Activated CD8-positive, alpha-beta memory T cell treated with anti-CD3 and anti-CD28 coated beads for 48 hours (primary cell): Measurements from ENCODE around the gene FAAP20.
A peak's percentile ranks its signal among the peaks of the same experiment; 100 is the strongest.

ENCODE experiments used
- DNase-seq, 3 experiments: peaks; one replicate each; pipeline ENCODE4 v3.0.0-alpha.2; 2020; ENCODE audit warnings: low read depth in 2 of 3, low spot score in 2 of 3

FAAP20 gene

GRCh38 chr1:2212532-2213491 lies 18.2 kb upstream of the FAAP20 start:
- DNase-seq: no peak

GRCh38 chr1:2212274-2212531 lies 17.6 kb upstream of the FAAP20 start:
- no peak for DNase-seq

- no peak for DNase-seq
Measured at GRCh38 chr1:2210786-2211185, 16.2 kb upstream of the FAAP20 start.

- DNase-seq: no peak
Measured at GRCh38 chr1:2210084-2210653, 15.6 kb upstream of the FAAP20 start.

- no peak for DNase-seq
Measured at GRCh38 chr1:2209400-2210083, 15.0 kb upstream of the FAAP20 start.

GRCh38 chr1:2208309-2209239 lies 14.0 kb upstream of the FAAP20 start:
- no peak for DNase-seq

GRCh38 chr1:2206813-2207487 lies 12.4 kb upstream of the FAAP20 start:
- no peak for DNase-seq

- DNase-seq: peak; percentile 78 to 85 (median 84)
Measured at GRCh38 chr1:2205191-2205952, 10.8 kb upstream of the FAAP20 start.

GRCh38 chr1:2204415-2205190 lies 10.0 kb upstream of the FAAP20 start:
- DNase-seq: no peak

- no peak for DNase-seq
Measured at GRCh38 chr1:2203671-2204414, 9.3 kb upstream of the FAAP20 start.

GRCh38 chr1:2202843-2203601 lies 8.4 kb upstream of the FAAP20 start:
- DNase-seq: no peak

- no peak for DNase-seq
Measured at GRCh38 chr1:2202008-2202575, 7.5 kb upstream of the FAAP20 start.

- DNase-seq: no peak
Measured at GRCh38 chr1:2201062-2201461, 6.5 kb upstream of the FAAP20 start.

- no peak for DNase-seq
Measured at GRCh38 chr1:2200308-2200943, 5.9 kb upstream of the FAAP20 start.

GRCh38 chr1:2199042-2199810 lies 4.7 kb upstream of the FAAP20 start:
- DNase-seq: peak; percentile 54 to 67 (median 62)

GRCh38 chr1:2198571-2198970 lies 4.0 kb upstream of the FAAP20 start:
- DNase-seq: no peak
